ENCODE results near the gene SLIT1.

The SLIT1 gene

GRCh38 chr10:97169911-97170693, 15.7 kb downstream of the SLIT1 start:
- no peak for DNase-seq

GRCh38 chr10:97169063-97169462, 16.7 kb downstream of the SLIT1 start:
- DNase-seq: no peak

- no peak for DNase-seq
Measured at GRCh38 chr10:97168645-97169044, 17.1 kb downstream of the SLIT1 start.

DNA sequence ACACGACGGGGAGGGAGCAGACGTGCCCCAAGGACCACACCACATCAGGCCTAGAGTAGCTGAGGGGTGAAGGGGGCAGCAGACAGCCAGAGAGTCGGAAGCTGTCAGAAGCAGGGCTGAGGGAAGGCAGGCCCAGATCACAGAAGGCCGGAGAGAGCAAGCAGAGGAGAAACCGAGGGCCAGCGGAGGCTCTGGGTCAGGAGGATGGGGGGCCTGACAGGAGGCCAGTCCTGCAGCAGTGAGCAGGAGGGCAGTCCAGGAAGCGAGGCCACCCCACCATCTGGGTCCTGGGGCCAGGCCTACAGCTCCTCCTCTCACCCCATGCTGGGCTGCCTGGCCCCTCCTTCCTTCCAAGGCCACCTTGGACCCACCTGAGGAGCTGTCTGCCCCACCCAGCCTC, 20.3 kb downstream of the SLIT1 start:
- no peak for DNase-seq

DNA sequence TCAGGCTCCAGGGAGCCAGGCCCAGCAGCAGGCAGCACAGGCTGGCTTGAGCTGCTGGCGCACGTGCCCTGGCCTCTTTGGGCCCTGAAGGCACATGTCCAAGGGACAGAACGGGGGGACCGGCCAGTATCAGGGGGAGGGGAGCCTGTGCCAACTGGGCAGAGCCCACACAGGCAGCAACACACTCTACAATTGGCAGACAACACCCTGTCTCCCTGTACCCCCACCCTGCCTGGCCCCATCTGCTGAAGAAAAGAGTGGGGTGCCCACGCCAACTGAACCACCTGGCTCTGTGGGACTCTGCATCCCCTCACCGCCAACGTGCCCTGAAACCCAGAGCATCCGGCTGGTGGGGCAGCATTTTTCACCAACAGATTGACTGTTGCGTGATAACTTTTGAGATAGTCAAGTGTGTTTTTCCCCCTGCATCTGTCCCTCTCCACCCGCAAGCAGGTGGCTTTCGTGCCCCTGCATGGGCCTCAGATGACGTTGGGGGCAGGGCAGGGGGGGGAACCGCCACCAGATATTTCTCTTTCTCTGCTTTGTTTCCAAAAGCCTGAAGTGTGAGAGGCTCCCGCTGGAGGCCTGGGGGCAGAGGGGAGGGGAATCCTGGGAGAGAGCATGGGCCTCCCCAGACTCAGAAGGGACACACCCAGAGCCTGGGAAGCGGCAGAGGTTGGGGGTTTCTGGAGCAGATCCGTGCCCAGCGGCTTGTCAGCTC, 21.8 kb downstream of the SLIT1 start:
- DNase-seq: no peak

DNA sequence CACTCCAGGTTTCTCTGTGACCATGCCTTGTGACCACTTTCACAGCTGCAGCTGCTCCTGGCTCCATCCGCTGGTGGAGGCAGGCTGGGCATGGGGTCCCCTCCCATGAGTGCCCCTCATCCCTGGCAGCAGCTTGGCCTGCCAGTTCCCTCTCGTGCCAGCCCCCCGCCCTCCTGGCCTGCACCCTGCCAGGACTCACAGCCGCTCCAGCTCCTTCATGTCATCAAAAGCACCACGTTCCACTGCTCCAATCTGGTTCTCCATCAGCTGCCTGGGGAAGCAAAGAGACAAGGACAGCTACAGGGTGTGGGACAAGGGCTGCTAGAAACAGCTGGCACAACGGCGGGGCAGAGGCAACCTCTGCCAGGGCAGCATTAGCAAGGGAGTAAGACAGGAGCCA, 22.6 kb downstream of the SLIT1 start:
- no peak for DNase-seq

GRCh38 chr10:97159646-97160305, 26.0 kb downstream of the SLIT1 start:
- DNase-seq: no peak

DNA sequence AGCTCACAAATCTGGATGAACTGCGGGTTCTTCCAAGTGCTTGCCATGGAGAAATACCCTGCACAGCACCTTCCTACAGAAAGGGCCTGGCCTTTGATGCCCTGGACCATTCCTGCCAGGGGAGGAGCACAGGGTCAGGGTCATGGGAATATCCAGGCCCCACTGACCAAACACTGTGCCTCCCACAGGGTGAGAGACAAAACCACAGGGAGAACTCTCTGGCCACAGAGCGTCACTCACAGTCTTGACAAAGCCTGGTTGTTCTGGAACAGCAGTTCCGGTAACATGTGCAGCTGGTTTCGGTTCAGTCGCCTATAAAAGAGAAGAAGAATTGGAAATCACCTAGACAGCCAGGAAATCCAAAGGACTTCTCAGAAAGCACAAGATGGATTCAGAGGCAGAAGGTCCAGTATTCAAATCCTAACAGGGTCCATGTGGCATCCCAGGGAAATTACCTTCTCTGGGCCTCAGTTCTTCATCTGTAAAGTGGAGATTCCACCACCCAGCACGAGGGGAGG, 28.1 kb downstream of the SLIT1 start:
- DNase-seq: no peak

GRCh38 chr10:97154781-97155180, 31.0 kb downstream of the SLIT1 start:
- DNase-seq: no peak

DNA sequence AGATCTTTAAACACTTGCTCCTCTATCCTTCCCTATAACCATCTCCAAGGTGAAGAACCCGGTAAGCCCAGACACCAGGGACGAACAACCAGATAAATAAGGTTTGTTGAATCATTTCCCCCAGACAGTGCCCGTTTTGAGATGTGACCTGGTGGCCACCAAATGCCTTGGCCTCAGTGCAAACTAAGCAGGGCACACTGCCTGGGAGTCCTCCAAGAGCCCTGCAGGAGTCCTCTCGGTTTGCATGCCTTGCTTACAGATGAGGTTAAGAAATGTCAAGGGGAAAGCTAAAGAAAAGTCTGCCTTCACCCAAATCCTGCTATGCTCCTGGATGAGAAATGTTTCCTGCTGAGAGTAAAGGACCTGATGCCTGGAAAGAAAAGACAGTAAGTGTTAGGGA, 31.6 kb downstream of the SLIT1 start:
- DNase-seq: no peak

DNA sequence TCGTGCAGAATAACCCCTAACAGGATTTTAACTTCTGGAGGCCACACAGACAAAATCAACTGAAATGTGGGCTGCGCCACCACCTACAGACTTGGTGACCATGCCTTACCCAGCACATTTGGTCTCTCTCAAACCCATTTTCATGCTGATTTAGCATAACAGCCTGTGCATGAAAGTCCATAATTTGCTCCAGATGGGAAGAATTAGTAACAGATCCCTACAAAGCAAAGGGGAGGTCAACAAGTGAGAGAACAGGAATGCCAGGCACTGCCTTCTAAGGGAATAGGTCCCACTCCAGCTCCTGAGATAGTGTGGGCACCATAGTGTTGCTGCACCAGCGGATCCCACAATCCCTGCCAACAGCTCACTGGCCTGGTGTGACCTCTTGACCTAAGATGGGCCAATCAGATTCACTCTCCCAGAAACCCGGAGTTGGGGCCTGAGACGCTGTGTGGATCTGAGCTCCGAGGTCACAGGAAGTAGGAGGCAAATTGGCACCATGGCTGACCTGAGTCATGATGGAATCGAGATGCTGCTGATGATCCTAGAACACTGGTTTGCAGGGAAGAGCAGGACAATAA, 32.4 kb downstream of the SLIT1 start:
- DNase-seq: no peak

GRCh38 chr10:97151307-97151914, 34.3 kb downstream of the SLIT1 start:
- no peak for DNase-seq

GRCh38 chr10:97150616-97151015, 35.1 kb downstream of the SLIT1 start:
- no peak for DNase-seq

- peak; percentile 86 for DNase-seq
Measured at GRCh38 chr10:97150013-97150595, 35.7 kb downstream of the SLIT1 start.

DNA sequence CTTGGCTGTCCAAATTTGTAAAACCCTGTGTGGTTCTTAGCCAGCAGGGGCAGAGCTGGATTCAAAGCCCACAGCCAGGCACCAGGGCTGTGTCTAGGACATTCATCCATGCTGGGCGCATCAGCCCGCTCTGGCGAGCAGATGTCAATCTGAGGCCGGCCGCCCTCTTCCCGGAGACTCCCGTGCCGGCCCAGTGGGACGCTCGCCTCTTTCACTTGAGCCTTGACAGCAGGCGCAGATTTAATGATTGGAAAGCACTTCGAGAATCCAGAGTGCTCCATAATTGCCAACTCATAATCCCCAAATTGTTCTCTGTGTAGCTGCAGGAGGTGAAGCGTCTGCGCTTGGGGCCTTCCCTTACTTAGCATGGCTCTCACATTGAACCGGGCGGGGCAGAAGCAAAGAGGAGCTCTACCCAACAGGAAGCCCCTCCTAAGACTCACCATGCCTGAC, 36.7 kb downstream of the SLIT1 start:
- peak; percentile 89 for DNase-seq

GRCh38 chr10:97144297-97144696, 41.5 kb downstream of the SLIT1 start:
- DNase-seq: no peak

DNA sequence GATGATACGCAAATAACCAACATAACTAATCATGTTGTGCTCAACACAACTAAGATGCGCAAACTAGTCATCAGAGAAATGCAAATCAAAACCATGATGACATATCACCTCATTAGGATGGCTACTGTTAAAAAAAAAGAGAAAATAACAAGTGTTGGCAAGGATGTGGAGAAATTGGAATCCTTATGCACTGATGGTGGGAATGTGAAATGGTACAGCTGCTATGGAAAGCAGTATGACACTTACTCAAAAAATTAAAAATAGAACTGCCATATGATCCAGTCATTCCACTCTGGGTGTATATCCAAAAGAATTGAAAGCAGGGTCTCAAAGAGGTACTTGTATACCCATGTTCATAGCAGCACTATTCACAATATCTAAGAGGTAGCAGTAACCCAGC, 42.9 kb downstream of the SLIT1 start:
- no peak for DNase-seq

- peak; percentile 76 for DNase-seq
Measured at GRCh38 chr10:97140902-97141745, 44.6 kb downstream of the SLIT1 start.

DNA sequence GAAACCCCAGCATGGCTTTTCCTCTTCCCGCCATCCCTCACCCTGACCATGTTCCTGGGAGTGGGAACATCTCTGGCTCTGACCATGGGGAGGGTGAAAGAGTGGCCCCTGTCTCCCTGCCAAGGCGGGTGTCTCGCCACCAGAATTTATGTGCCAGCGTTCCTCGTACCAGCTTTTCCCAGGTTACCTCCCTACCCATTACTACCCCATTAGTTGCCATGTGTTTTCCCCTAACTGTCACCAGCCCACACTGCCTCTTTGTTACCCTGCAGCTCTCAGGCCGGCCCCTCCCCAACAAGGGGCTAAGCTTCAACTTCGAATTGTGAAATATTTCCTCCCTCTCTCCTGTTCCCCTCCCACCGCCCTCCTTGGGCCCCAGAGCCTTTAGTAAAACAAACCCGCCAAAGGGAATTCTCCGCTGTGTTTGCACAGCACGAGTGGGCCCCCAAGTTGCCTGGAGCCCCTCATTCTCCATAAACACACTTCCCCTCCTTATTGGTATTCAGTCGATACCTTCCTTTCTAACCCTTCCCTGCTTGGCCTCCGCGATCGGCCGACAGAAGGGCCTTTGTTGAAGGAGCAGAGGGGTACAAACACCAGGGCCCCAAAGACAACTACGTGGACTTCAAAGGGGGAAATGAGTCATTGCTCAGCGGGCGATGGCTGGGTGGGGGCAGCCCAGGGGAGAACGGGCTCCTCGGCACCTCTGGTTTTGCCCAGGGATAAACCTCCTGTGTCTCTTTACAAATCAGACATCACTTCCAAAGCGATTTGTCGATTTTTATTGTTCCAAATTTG, 45.5 kb downstream of the SLIT1 start:
- DNase-seq: peak; percentile 69

- no peak for DNase-seq
Measured at GRCh38 chr10:97139651-97140048, 46.1 kb downstream of the SLIT1 start.

GRCh38 chr10:97138846-97139245, 46.9 kb downstream of the SLIT1 start:
- DNase-seq: peak; percentile 68
